IMR-90 (cell line): ENCODE data around the gene TBCEL. TPM values are rescaled to one million over a fixed set of nuclear protein-coding genes. Genes with fewer than 3 reads are reported as not detected.

ENCODE experiments used
- ATAC-seq: fragments of 200-7000 bp; cut with Tn5 transposase; 2 replicates; pipeline ENCODE4 v1.9.1; 2020; ENCODE audit warnings: low read depth, mild to moderate bottlenecking, moderate library complexity
- BruUV-seq: library from RNA; stranded (reverse); fragments of 400-500 nt; replicated peaks from 2 replicates; lab custom pipeline; 2021; lab: Mats Ljungman, UMichigan
- CTCF ChIA-PET: fragments of 300-600 bp; formaldehyde crosslinking; extraction: SDS; loops from one replicate; lab custom pipeline; 2021; ENCODE audit warnings: antibody characterized with exemption; lab: Yijun Ruan, JAX
- POLR2A ChIA-PET: fragments of 300-600 bp; sonication (Branson Sonifier 250); formaldehyde crosslinking; loops from one replicate; lab custom pipeline; 2022; ENCODE audit warnings: antibody characterized with exemption; ENCODE audit not compliant: unreplicated experiment; lab: Charles Lee
- DNase-seq: peaks from one replicate; pipeline ENCODE4 v3.0.0; 2013
- H2AFZ ChIP-seq: replicated peaks from 2 replicates; pipeline ENCODE3; 2013; ENCODE audit warnings: low read length, mild to moderate bottlenecking; ENCODE audit not compliant: poor library complexity
- H2AK5ac ChIP-seq: 2 replicates; pipeline ENCODE4 v1.6.1; 2013; ENCODE audit warnings: low read depth, low read length, inconsistent platforms
- H2AK9ac ChIP-seq: replicated peaks from 2 replicates; pipeline ENCODE3; 2013; ENCODE audit warnings: mild to moderate bottlenecking, low read depth, low read length, moderate library complexity; ENCODE audit not compliant: poor library complexity
- H2BK120ac ChIP-seq: 2 replicates; pipeline ENCODE4 v1.6.1; 2013; ENCODE audit warnings: low read depth, low read length, inconsistent platforms
- H2BK15ac ChIP-seq: 3 replicates; pipeline ENCODE4 v1.6.1; 2013; ENCODE audit warnings: low read depth, low read length, inconsistent platforms
- H2BK20ac ChIP-seq: 2 replicates; pipeline ENCODE4 v1.6.1; 2013; ENCODE audit warnings: low read depth, mild to moderate bottlenecking, inconsistent platforms, low read length, moderate library complexity
- H2BK5ac ChIP-seq: 2 replicates; pipeline ENCODE4 v1.6.1; 2013; ENCODE audit warnings: mild to moderate bottlenecking, low read depth, low read length, inconsistent platforms; ENCODE audit not compliant: poor library complexity, severe bottlenecking
- H3K14ac ChIP-seq: replicated peaks from 2 replicates; pipeline ENCODE4 v1.6.1; 2013; ENCODE audit warnings: low read depth, low read length, inconsistent platforms
- H3K18ac ChIP-seq: 2 replicates; pipeline ENCODE4 v1.6.1; 2013; ENCODE audit warnings: low read depth, low read length, control low read depth
- H3K23ac ChIP-seq: 2 replicates; pipeline ENCODE4 v1.6.1; 2013; ENCODE audit warnings: low read depth, low read length, inconsistent platforms
- H3K27ac ChIP-seq: 2 replicates; pipeline ENCODE4 v1.5.1; 2013; ENCODE audit warnings: mild to moderate bottlenecking, control low read depth, low read length; ENCODE audit not compliant: insufficient read depth
- H3K27me3 ChIP-seq: 2 replicates; pipeline ENCODE4 v1.6.1; 2013; ENCODE audit warnings: low read length; ENCODE audit not compliant: control insufficient read depth, insufficient read depth
- H3K36me3 ChIP-seq: 2 replicates; pipeline ENCODE4 v1.6.1; 2013; ENCODE audit warnings: low read length, mixed read lengths; ENCODE audit not compliant: control insufficient read depth, insufficient read depth
- H3K4ac ChIP-seq: 2 replicates; pipeline ENCODE4 v1.6.1; 2013; ENCODE audit warnings: low read depth, low read length, inconsistent platforms
- H3K4me1 ChIP-seq: 2 replicates; pipeline ENCODE4 v1.6.1; 2013; ENCODE audit warnings: low read length, mixed read lengths; ENCODE audit not compliant: control insufficient read depth, insufficient read depth
- H3K4me2 ChIP-seq: 2 replicates; pipeline ENCODE4 v1.6.1; 2013; ENCODE audit warnings: low read depth, mild to moderate bottlenecking, control low read depth, low read length, moderate library complexity
- H3K4me3 ChIP-seq: 2 replicates; pipeline ENCODE4 v1.5.1; 2013; ENCODE audit warnings: low read depth, mild to moderate bottlenecking, control low read depth, low read length, moderate library complexity; ENCODE audit not compliant: insufficient read depth
- H3K56ac ChIP-seq: 2 replicates; pipeline ENCODE4 v1.6.1; 2013; ENCODE audit warnings: low read length, inconsistent platforms; ENCODE audit not compliant: insufficient read depth; ENCODE audit errors: extremely low read depth
- H3K79me1 ChIP-seq, 2 experiments: 2 replicates each; pipeline ENCODE4 v1.6.1; 2013; ENCODE audit warnings: low read length in 2 of 2, inconsistent platforms in 1 of 2, low read depth in 1 of 2
- H3K9ac ChIP-seq: 2 replicates; pipeline ENCODE4 v1.6.1; 2013; ENCODE audit warnings: low read depth, low read length, control low read depth
- H3K9me1 ChIP-seq: 2 replicates; pipeline ENCODE4 v1.6.1; 2013; ENCODE audit warnings: low read length, inconsistent platforms; ENCODE audit not compliant: insufficient read depth
- H3K9me3 ChIP-seq: 2 replicates; pipeline ENCODE4 v1.6.1; 2013; ENCODE audit warnings: low read length; ENCODE audit not compliant: control insufficient read depth, insufficient read depth
- H4K20me1 ChIP-seq: 2 replicates; pipeline ENCODE4 v1.6.1; 2013; ENCODE audit warnings: low read length, inconsistent platforms; ENCODE audit not compliant: insufficient read depth
- H4K5ac ChIP-seq: 2 replicates; pipeline ENCODE4 v1.6.1; 2013; ENCODE audit warnings: mild to moderate bottlenecking, low read depth, low read length, control low read depth
- H4K8ac ChIP-seq, 2 experiments: 2 replicates each; pipeline ENCODE4 v1.6.1; 2013; ENCODE audit warnings: low read depth in 2 of 2, low read length in 2 of 2, control low read depth in 1 of 2, inconsistent platforms in 1 of 2
- H4K91ac ChIP-seq: 2 replicates; pipeline ENCODE4 v1.6.1; 2013; ENCODE audit warnings: low read depth, low read length, inconsistent platforms; ENCODE audit not compliant: insufficient read depth
- BHLHE40 ChIP-seq: fragments of 150-350 bp; IDR thresholded peaks from 2 replicates; pipeline ENCODE4 v1.6.1; 2016; ENCODE audit warnings: mild to moderate bottlenecking, low read depth, low read length
- CEBPB ChIP-seq: IDR thresholded peaks from 2 replicates; pipeline ENCODE4 v1.6.1; 2012; ENCODE audit warnings: low read depth, low read length, improper control_type of control experiment
- CHD1 ChIP-seq: IDR thresholded peaks from 2 replicates; pipeline ENCODE4 v1.6.1; 2012; ENCODE audit warnings: low read depth, low read length, improper control_type of control experiment
- CTCF ChIP-seq: conservative IDR thresholded peaks from 2 replicates; pipeline ENCODE4 v1.5.1; 2012; ENCODE audit warnings: mild to moderate bottlenecking, low read depth, low read length, improper control_type of control experiment
- FOS ChIP-seq: fragments of 150-350 bp; IDR thresholded peaks from 2 replicates; pipeline ENCODE4 v1.6.1; 2016; ENCODE audit warnings: low read depth, low read length
- MAFK ChIP-seq: IDR thresholded peaks from 2 replicates; pipeline ENCODE4 v1.6.1; 2012; ENCODE audit warnings: low read depth, low read length, improper control_type of control experiment
- MAZ ChIP-seq: IDR thresholded peaks from 2 replicates; pipeline ENCODE4 v1.6.1; 2012; ENCODE audit warnings: low read depth, mild to moderate bottlenecking, low read length, improper control_type of control experiment, moderate library complexity, borderline replicate concordance
- MXI1 ChIP-seq: IDR thresholded peaks from 2 replicates; pipeline ENCODE4 v1.6.1; 2012; ENCODE audit warnings: low read depth, mild to moderate bottlenecking, low read length, moderate library complexity, borderline replicate concordance
- NFE2L2 ChIP-seq: fragments of 150-350 bp; IDR thresholded peaks from 2 replicates; pipeline ENCODE4 v1.6.1; 2016; ENCODE audit warnings: low read depth, mild to moderate bottlenecking, low read length
- POLR2A ChIP-seq: IDR thresholded peaks from 2 replicates; pipeline ENCODE4 v1.6.1; 2012; ENCODE audit warnings: mild to moderate bottlenecking, low read depth, low read length
- RAD21 ChIP-seq: IDR thresholded peaks from 2 replicates; pipeline ENCODE4 v1.6.1; 2012; ENCODE audit warnings: low read length, improper control_type of control experiment
- RCOR1 ChIP-seq: IDR thresholded peaks from 2 replicates; pipeline ENCODE4 v1.6.1; 2012; ENCODE audit warnings: mild to moderate bottlenecking, low read length, improper control_type of control experiment; ENCODE audit not compliant: insufficient replicate concordance
- RFX5 ChIP-seq: IDR thresholded peaks from 2 replicates; pipeline ENCODE4 v1.8.0; 2012; ENCODE audit warnings: low read depth, mild to moderate bottlenecking, low read length, moderate library complexity
- SMC3 ChIP-seq: fragments of 150-350 bp; IDR thresholded peaks from 2 replicates; pipeline ENCODE4 v1.6.1; 2016; ENCODE audit warnings: low read depth, mild to moderate bottlenecking, antibody characterized with exemption, low read length, moderate library complexity
- WGBS, 2 experiments: methylation state at CpG; one replicate each; pipeline versions ENCODE4 v1.1.5 to v1.1.7; 2013; ENCODE audit warnings: missing lambda C conversion rate in 2 of 2; ENCODE audit not compliant: insufficient read length in 1 of 2; ENCODE audit errors: extremely low coverage in 2 of 2; 5-methylcytosine and 5-hydroxymethylcytosine counted together
- dilution Hi-C: fragments of 300-500 bp; cut with HindIII; formaldehyde crosslinking; loops from one replicate; pipeline ENCODE4 v1.14.3; 2018; ENCODE audit warnings: low sequenced_read_pairs; ENCODE audit not compliant: unreplicated experiment
- in situ Hi-C: fragments of 300-500 bp; cut with MboI; formaldehyde crosslinking; loops from 3 replicates; pipeline ENCODE4 v1.14.3; 2019; ENCODE audit warnings: low sequenced_read_pairs, inconsistent platforms, mixed read lengths
- intact Hi-C: fragments of 100-400 bp; cut with micrococcal nuclease; formaldehyde crosslinking; loops from 2 replicates; pipeline ENCODE4 v1.10.0; 2022
- polyA plus RNA-seq, 3 experiments: library from polyadenylated mRNA; depleted of rRNA; stranded (reverse); fragments of >200 nt; gene quantifications; 2 replicates each; pipeline ENCODE4 v1.2.3, GENCODE V29; 2012; ENCODE audit warnings: low replicate concordance in 1 of 3
- total RNA-seq: library from RNA; depleted of rRNA; stranded (reverse); fragments of >200 nt; gene quantifications from 2 replicates; pipeline ENCODE4 v1.2.3, GENCODE V29; 2012
- TF ChIP-seq, protein P1 (sequence below): fragments of 150-350 bp; IDR thresholded peaks from 2 replicates; pipeline ENCODE4 v1.6.1; 2016; ENCODE audit warnings: low read depth, mild to moderate bottlenecking, low read length, moderate library complexity, borderline replicate concordance
- TF ChIP-seq, protein P2 (sequence below): fragments of 150-350 bp; IDR thresholded peaks from 2 replicates; pipeline ENCODE4 v1.6.1; 2017; ENCODE audit warnings: mild to moderate bottlenecking, antibody characterized with exemption, low read length, low read depth

TBCEL gene
- total and polyA plus RNA-seq, 2 of the 4 experiments (the other 2 are of a cell fraction): 7.1 to 21.0 TPM

DNA sequence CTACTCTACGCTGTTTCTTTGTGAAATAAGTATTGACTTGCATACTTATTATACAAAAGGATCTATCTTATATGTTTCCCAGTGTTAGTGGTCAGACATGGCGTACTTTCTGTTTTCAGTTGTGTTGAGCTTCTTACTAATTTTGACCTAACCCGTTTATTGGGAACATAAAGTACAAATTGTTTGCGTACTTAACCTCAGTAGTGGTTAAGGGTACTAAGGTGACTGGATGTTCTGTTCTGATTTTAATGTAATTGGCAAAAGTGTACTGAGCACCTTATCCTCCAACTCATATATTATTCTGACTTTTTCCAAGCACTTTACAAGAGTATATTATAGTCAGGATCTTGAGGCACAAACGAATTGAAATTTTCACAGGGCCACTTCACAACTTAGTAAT, 17.2 kb downstream of the TBCEL start:
- dilution Hi-C loops: no loop called here
- H2AFZ ChIP-seq: no peak overlapping the region
- no peak overlapping the region for H2BK120ac ChIP-seq
- no peaks in the 10 kb centered on the region for H3K27me3 ChIP-seq
- H3K4me3 ChIP-seq: no peak overlapping the region
- intact Hi-C loops: no loop called here
- WGBS, 2 experiments: no CpG with 5 or more reads among the region's 5 CpGs
- no peak overlapping the region for H2BK20ac ChIP-seq
- POLR2A ChIA-PET: interaction anchor here (0.6 kb wide), 1 partner anchor 14 kb away, joined by 3 read pairs; no protein-coding TSS in a partner anchor
- TF ChIP-seq SMC3 (no peak), MAZ (no peak), CTCF (no peak), RAD21 (no peak), POLR2A (no peak), RFX5 (no peak), CEBPB (no peak), MXI1 (no peak), RCOR1 (no peak), MAFK (no peak), NFE2L2 (no peak), CHD1 (no peak), FOS (no peak), BHLHE40 (no peak)
- TF ChIP-seq, protein P1, sequence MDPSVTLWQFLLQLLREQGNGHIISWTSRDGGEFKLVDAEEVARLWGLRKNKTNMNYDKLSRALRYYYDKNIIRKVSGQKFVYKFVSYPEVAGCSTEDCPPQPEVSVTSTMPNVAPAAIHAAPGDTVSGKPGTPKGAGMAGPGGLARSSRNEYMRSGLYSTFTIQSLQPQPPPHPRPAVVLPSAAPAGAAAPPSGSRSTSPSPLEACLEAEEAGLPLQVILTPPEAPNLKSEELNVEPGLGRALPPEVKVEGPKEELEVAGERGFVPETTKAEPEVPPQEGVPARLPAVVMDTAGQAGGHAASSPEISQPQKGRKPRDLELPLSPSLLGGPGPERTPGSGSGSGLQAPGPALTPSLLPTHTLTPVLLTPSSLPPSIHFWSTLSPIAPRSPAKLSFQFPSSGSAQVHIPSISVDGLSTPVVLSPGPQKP: no peak
- TF ChIP-seq, protein P2, sequence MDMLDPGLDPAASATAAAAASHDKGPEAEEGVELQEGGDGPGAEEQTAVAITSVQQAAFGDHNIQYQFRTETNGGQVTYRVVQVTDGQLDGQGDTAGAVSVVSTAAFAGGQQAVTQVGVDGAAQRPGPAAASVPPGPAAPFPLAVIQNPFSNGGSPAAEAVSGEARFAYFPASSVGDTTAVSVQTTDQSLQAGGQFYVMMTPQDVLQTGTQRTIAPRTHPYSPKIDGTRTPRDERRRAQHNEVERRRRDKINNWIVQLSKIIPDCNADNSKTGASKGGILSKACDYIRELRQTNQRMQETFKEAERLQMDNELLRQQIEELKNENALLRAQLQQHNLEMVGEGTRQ: no peak
- peaks cover 3% of the 10 kb centered on the region; the same call in 1 of the 2 replicates for H3K9me1 ChIP-seq
- BruUV-seq: no TSS peak
- H3K18ac ChIP-seq: no peak overlapping the region
- H3K4ac ChIP-seq: no peak overlapping the region
- no peak overlapping the region for H4K91ac ChIP-seq
- DNase-seq: no peak
- no peak overlapping the region for H3K27ac ChIP-seq
- H2AK5ac ChIP-seq: no peak overlapping the region
- H3K14ac ChIP-seq: no peak overlapping the region
- 0 out of 2 replicates have a peak, but pooled peaks cover 1% of the 10 kb centered on the region for H3K4me1 ChIP-seq
- H3K9me3 ChIP-seq: no peaks in the 10 kb centered on the region
- no peak for ATAC-seq
- in situ Hi-C loops: no loop called here
- H3K56ac ChIP-seq: no peak overlapping the region
- no peak overlapping the region for H4K8ac ChIP-seq
- H3K79me1 ChIP-seq: peaks cover 15 to 16% of the 10 kb centered on the region in 2 experiments; a peak in 3 of 4 replicates
- H3K23ac ChIP-seq: no peak overlapping the region
- peaks cover 9% of the 10 kb centered on the region; the same call in 1 of the 2 replicates for H4K20me1 ChIP-seq
- H4K5ac ChIP-seq: no peak overlapping the region
- no peak overlapping the region for H3K4me2 ChIP-seq
- no peaks in the 10 kb centered on the region for H3K36me3 ChIP-seq
- H2BK5ac ChIP-seq: no peak overlapping the region
- CTCF ChIA-PET: no interaction called here
- H2AK9ac ChIP-seq: no peak overlapping the region
- H2BK15ac ChIP-seq: no peak overlapping the region
- no peak overlapping the region for H3K9ac ChIP-seq
